Astrocyte of the cerebellum (primary cell): ENCODE results near the gene AP5S1.

Experiments used
- DNase-seq: peaks from one replicate; pipeline ENCODE4 v3.0.0-alpha.2; 2011; ENCODE audit warnings: low read depth
- H3K4me3 ChIP-seq: 2 replicates; pipeline ENCODE4 v1.5.1; 2011; ENCODE audit warnings: mild to moderate bottlenecking, low read depth, low read length, moderate library complexity
- CTCF ChIP-seq: IDR thresholded peaks from 2 replicates; pipeline ENCODE4 v1.5.1; 2012; ENCODE audit warnings: low read length, low read depth, moderate library complexity, mild to moderate bottlenecking; ENCODE audit errors: missing control alignments
- in situ Hi-C: cut with HindIII; loops from 2 replicates; pipeline ENCODE4 v1.10.0; 2017; ENCODE audit warnings: low sequenced_read_pairs

Gene AP5S1

DNA sequence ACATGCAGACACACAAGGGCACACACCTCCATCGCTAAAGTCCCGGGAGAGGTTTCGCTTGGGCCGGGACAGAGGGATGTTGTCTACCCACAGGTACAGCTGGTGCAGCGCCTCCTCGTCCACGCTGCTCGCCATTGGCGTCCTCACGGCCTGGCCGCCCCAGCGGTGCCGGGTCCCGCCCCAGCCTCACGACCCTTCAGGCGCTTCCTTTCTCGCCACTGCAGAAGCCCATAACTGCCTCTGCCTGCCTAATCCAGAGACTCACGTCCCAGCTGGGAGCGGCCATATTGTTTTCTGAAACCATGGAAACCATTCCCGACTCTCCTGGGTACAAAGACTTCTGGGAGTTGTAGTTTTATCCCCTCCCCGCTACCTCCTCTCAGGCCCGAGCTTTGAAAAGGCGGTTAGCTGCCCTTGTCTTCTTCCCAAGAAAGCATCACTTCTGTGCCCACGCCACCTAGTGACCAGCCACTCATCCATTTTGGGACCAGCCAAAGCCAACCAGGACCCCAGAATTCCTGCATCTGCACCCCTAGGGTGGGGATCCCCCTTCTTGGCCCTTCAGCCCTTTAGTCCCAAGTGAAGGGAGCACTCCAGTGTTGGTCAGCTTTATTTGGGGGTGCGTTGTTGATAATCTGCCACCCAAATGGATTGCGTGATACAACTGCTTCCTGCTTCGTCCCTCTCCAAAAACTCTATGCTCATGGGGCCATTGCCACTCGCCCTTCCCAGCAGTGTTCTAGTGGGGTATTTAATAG lies 39.0 kb upstream of the AP5S1 start, which contains the start of gene SPEF1:
Gene SPEF1, minus strand, starts transcription at position 296 of the 758 bp plus-strand sequence. Its CDS starts 161 bp downstream, at position 135.
- in situ Hi-C loops: no loop called here
- DNase-seq: peak; percentile 80

DNA sequence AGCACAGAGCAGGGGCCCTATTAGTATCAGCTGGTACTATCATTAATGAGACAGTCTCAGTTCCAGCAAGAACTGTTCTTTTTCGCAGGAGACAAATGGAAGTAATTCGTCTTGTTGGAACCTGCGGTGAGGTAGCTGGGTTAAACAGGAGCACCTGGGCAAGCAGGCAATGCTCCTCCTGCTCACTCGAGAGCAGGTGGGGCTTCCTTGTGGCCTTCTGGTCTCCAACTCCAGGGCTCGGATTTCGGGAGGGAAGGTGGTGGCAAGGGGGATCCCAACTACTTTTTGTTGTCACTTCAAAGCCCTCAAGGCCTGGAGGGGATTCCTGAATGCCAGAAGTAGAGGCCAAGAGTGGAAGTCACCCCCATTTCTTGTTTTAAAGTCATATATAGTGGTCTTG lies 37.8 kb upstream of the AP5S1 start:
- TF ChIP-seq CTCF: no peak
- DNase-seq: no peak
- H3K4me3 ChIP-seq: no peak overlapping the region
- in situ Hi-C loops: no loop called here

More for the DNA sequence above, 39.0 kb upstream of the AP5S1 start, which contains the start of gene SPEF1:
- TF ChIP-seq CTCF: peak; percentile 46
- H3K4me3 ChIP-seq: peak within 1 kb of the TSS; percentile 42

GRCh38 chr20:3783068-3783489 lies 37.3 kb upstream of the AP5S1 start:
- no peak overlapping the region for H3K4me3 ChIP-seq
- in situ Hi-C loops: no loop called here
- no peak for TF ChIP-seq CTCF
- no peak for DNase-seq

GRCh38 chr20:3783511-3784195 lies 36.7 kb upstream of the AP5S1 start:
- TF ChIP-seq CTCF: no peak
- DNase-seq: no peak
- peak overlapping the region; percentile 17 for H3K4me3 ChIP-seq
- in situ Hi-C loops: no loop called here

GRCh38 chr20:3784216-3784853 lies 36.0 kb upstream of the AP5S1 start:
- no peak for DNase-seq
- no peak for TF ChIP-seq CTCF
- peak overlapping the region; percentile 47 for H3K4me3 ChIP-seq
- in situ Hi-C loops: no loop called here

- no peak for DNase-seq
- in situ Hi-C loops: no loop called here
- peak overlapping the region; percentile 47 for H3K4me3 ChIP-seq
- TF ChIP-seq CTCF: no peak
Observed at GRCh38 chr20:3784863-3785239, 35.5 kb upstream of the AP5S1 start.
